Fibroblast of skin of left quadriceps (primary cell): ENCODE data around the gene ASB8.

ENCODE experiments used
- DNase-seq, 2 experiments: peaks; one replicate each; pipeline ENCODE4 v3.0.0-alpha.2; 2013; ENCODE audit warnings: low read depth in 2 of 2

The ASB8 gene

GRCh38 chr12:48105867-48106680, 51.2 kb downstream of the ASB8 start, which contains the start of gene SENP1:
SENP1 (minus strand) TSS chr12:48106079; CDS start chr12:48101472, 4,607 bp downstream.
- DNase-seq, result peak; percentile 69 to 70

- no peak for DNase-seq
Measured at GRCh38 chr12:48105321-48105866, 51.9 kb downstream of the ASB8 start.

DNA sequence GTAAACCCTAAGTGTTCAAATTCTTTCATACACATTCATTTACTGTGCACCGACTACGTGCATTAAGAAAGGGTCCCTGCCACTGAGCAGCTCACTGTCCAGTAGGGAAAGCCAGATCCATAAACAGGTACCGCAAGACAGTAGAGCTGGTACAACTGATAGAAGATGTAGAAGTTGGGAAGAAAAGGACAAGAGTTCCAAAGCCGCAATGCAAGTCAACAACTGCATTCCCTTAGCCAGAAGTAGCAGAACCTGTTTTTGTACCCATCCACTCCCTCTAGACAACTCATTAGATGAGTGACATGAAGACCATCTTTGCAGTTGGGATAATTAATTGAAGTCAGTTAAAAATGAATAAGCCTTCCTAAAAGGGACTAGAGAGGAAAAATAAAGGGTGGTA, 52.8 kb downstream of the ASB8 start:
- DNase-seq, result no peak
